PFSK-1 (cell line): ENCODE measurements around the gene ACSL5.

Experiments
- FOXP2 ChIP-seq: optimal IDR thresholded peaks from 2 replicates; pipeline ENCODE3; 2011; ENCODE audit warnings: borderline replicate concordance, control low read depth, inconsistent platforms; ENCODE audit not compliant: insufficient read depth; ENCODE audit errors: extremely low read length, extremely low read depth
- POLR2AphosphoS5 ChIP-seq: IDR thresholded peaks from 2 replicates; pipeline ENCODE4 v1.6.1; 2012; ENCODE audit warnings: low read depth, mild to moderate bottlenecking, control low read depth, low read length, moderate library complexity
- REST ChIP-seq, 2 experiments: IDR thresholded peaks; 2 replicates each; pipeline versions ENCODE4 v1.6.1 to v1.8.0; 2011 to 2012; ENCODE audit warnings: low read depth in 2 of 2, low read length in 2 of 2, control low read depth in 1 of 2, inconsistent platforms in 1 of 2, mild to moderate bottlenecking in 1 of 2, moderate library complexity in 1 of 2; ENCODE audit not compliant: insufficient read depth in 1 of 2
- SIN3A ChIP-seq: IDR thresholded peaks from 2 replicates; pipeline ENCODE4 v1.6.1; 2012; ENCODE audit warnings: mild to moderate bottlenecking, low read length, moderate library complexity, borderline replicate concordance; ENCODE audit not compliant: insufficient read depth
- TAF1 ChIP-seq: IDR thresholded peaks from 2 replicates; pipeline ENCODE4 v1.6.1; 2012; ENCODE audit warnings: low read length, control low read depth, borderline replicate concordance; ENCODE audit not compliant: insufficient read depth

The ACSL5 gene

GRCh38 chr10:112360308-112361270, 13.3 kb upstream of the ACSL5 start:
- no peak for TF ChIP-seq POLR2AphosphoS5
- no peak for TF ChIP-seq FOXP2
- no peak for TF ChIP-seq SIN3A
- no peak for TF ChIP-seq REST (IDR thresholded peaks at IDR 0.05; ENCODE audit: insufficient read depth in 1 of 2, low read depth in 2 of 2, low read length in 2 of 2)
- TF ChIP-seq TAF1 = no peak

GRCh38 chr10:112361951-112362751, 11.8 kb upstream of the ACSL5 start:
- TF ChIP-seq SIN3A (no peak), REST (IDR thresholded peaks at IDR 0.05; ENCODE audit: insufficient read depth in 1 of 2, low read depth in 2 of 2, low read length in 2 of 2) (0 out of 4 replicates have a peak, but pooled peaks of 1 of the 2 experiments have one; percentile 16)

GRCh38 chr10:112362833-112363232, 11.1 kb upstream of the ACSL5 start:
- TF ChIP-seq REST (IDR thresholded peaks at IDR 0.05; ENCODE audit: insufficient read depth in 1 of 2, low read depth in 2 of 2, low read length in 2 of 2) = no peak
- no peak for TF ChIP-seq FOXP2
- TF ChIP-seq TAF1 = no peak
- TF ChIP-seq SIN3A = no peak
- no peak for TF ChIP-seq POLR2AphosphoS5

- TF ChIP-seq REST (IDR thresholded peaks at IDR 0.05; ENCODE audit: insufficient read depth in 1 of 2, low read depth in 2 of 2, low read length in 2 of 2) (no peak), TAF1 (no peak), POLR2AphosphoS5 (no peak), FOXP2 (no peak), SIN3A (no peak)
Measured at GRCh38 chr10:112363696-112364688, 9.9 kb upstream of the ACSL5 start.
